Calu3 (cell line): ENCODE data around the gene MBOAT7. TPM values are rescaled to one million over a fixed set of nuclear protein-coding genes. Genes with fewer than 3 reads are reported as not detected.

Source experiments
- BruUV-seq: library from RNA; stranded (reverse); fragments of 400-500 nt; replicated peaks from 2 replicates; lab custom pipeline; 2021; lab: Mats Ljungman, UMichigan
- CTCF ChIA-PET: fragments of 300-600 bp; sonication (Branson Sonifier 250); formaldehyde crosslinking; loops from one replicate; lab custom pipeline; 2022; ENCODE audit warnings: antibody characterized with exemption; lab: Charles Lee
- DNase-seq: peaks from one replicate; pipeline ENCODE4 v3.0.0; 2022
- H3K27ac Mint-ChIP-seq: one replicate; pipeline ENCODE4 v1.8.0; 2022; ENCODE audit warnings: mixed read lengths; ENCODE audit not compliant: unreplicated experiment
- H3K27me3 Mint-ChIP-seq: one replicate; pipeline ENCODE4 v1.8.0; 2022; ENCODE audit warnings: mixed read lengths; ENCODE audit not compliant: unreplicated experiment
- H3K36me3 Mint-ChIP-seq: one replicate; pipeline ENCODE4 v1.8.0; 2022; ENCODE audit warnings: mild to moderate bottlenecking, moderate library complexity, mixed read lengths; ENCODE audit not compliant: insufficient read depth, unreplicated experiment
- H3K4me1 Mint-ChIP-seq: one replicate; pipeline ENCODE4 v1.8.0; 2022; ENCODE audit warnings: mild to moderate bottlenecking, low read depth, mixed read lengths; ENCODE audit not compliant: unreplicated experiment
- H3K4me3 Mint-ChIP-seq: one replicate; pipeline ENCODE4 v1.8.0; 2022; ENCODE audit warnings: mild to moderate bottlenecking, low read depth, moderate library complexity, mixed read lengths; ENCODE audit not compliant: unreplicated experiment
- H3K9me3 Mint-ChIP-seq: one replicate; pipeline ENCODE4 v1.8.0; 2022; ENCODE audit warnings: low read depth, mixed read lengths; ENCODE audit not compliant: unreplicated experiment
- CTCF ChIP-seq: fragments of 200-600 bp; IDR thresholded peaks from one replicate; pipeline ENCODE4 v1.8.0; 2022; ENCODE audit warnings: antibody characterized with exemption; ENCODE audit not compliant: unreplicated experiment
- intact Hi-C: fragments of 100-400 bp; cut with micrococcal nuclease; formaldehyde crosslinking; loops from one replicate; pipeline ENCODE4 v1.10.0; 2022; ENCODE audit not compliant: unreplicated experiment
- total RNA-seq: library from RNA; stranded (reverse); gene quantifications from 2 replicates; pipeline ENCODE4 v1.2.3, GENCODE V29; 2022

MBOAT7 gene
- total RNA-seq, 1 experiment from 2014 or later = 287 TPM

- H3K36me3 Mint-ChIP-seq = peaks cover 52% of the 10 kb centered on the region
- no peak overlapping the region for H3K27ac Mint-ChIP-seq
- H3K4me3 Mint-ChIP-seq = no peak overlapping the region
- H3K27me3 Mint-ChIP-seq = peaks cover 13% of the 10 kb centered on the region
- peaks cover 3% of the 10 kb centered on the region for H3K9me3 Mint-ChIP-seq
- CTCF ChIA-PET = no interaction called here
- peaks cover under 1% of the 10 kb centered on the region for H3K4me1 Mint-ChIP-seq
- no TSS peak for BruUV-seq
- no peak for DNase-seq
- no peak for TF ChIP-seq CTCF
- intact Hi-C loops = no loop called here
Observed at GRCh38 chr19:54133312-54133956, 55.9 kb downstream of the MBOAT7 start.

GRCh38 chr19:54129617-54129996 lies 59.8 kb downstream of the MBOAT7 start:
- Mint-ChIP-seq H3K9me3 (peaks cover 3% of the 10 kb centered on the region), H3K36me3 (peaks cover 52% of the 10 kb centered on the region), H3K27me3 (peaks cover 10% of the 10 kb centered on the region), H3K4me1 (no peaks in the 10 kb centered on the region), H3K4me3 (no peak overlapping the region), H3K27ac (no peak overlapping the region)
- BruUV-seq = no TSS peak
- no peak for DNase-seq
- intact Hi-C loops = no loop called here
- CTCF ChIA-PET = no interaction called here
- TF ChIP-seq CTCF = no peak

GRCh38 chr19:54128796-54129616 lies 60.4 kb downstream of the MBOAT7 start:
- H3K4me1 Mint-ChIP-seq = no peaks in the 10 kb centered on the region
- intact Hi-C loops = no loop called here
- H3K9me3 Mint-ChIP-seq = no peaks in the 10 kb centered on the region
- no peak overlapping the region for H3K4me3 Mint-ChIP-seq
- no peak overlapping the region for H3K27ac Mint-ChIP-seq
- no peak for TF ChIP-seq CTCF
- CTCF ChIA-PET = interaction anchor here (0.6 kb wide), 1 partner anchor 195 kb away, joined by 3 read pairs; no protein-coding TSS in a partner anchor
- BruUV-seq = no TSS peak
- no peak for DNase-seq
- peaks cover 4% of the 10 kb centered on the region for H3K27me3 Mint-ChIP-seq
- peaks cover 50% of the 10 kb centered on the region for H3K36me3 Mint-ChIP-seq

GRCh38 chr19:54128441-54128725 lies 61.0 kb downstream of the MBOAT7 start:
- Mint-ChIP-seq H3K4me1 (no peaks in the 10 kb centered on the region), H3K4me3 (no peak overlapping the region), H3K9me3 (no peaks in the 10 kb centered on the region), H3K36me3 (peaks cover 51% of the 10 kb centered on the region), H3K27ac (no peak overlapping the region), H3K27me3 (no peaks in the 10 kb centered on the region)
- no peak for DNase-seq
- TF ChIP-seq CTCF = no peak
- BruUV-seq = no TSS peak
- intact Hi-C loops = no loop called here
- CTCF ChIA-PET = interaction anchor here (0.6 kb wide), 1 partner anchor 195 kb away, joined by 3 read pairs; no protein-coding TSS in a partner anchor
